ENCODE data around the gene BAHCC1. TPM values are rescaled to one million over a fixed set of nuclear protein-coding genes. Genes with fewer than 3 reads are reported as not detected.

Gene BAHCC1
- total and polyA plus RNA-seq, 2 donors (not counting 3 experiments of a cell fraction or from before 2014, with no cell fraction given): 4.7 to 11.6 TPM

GRCh38 chr17:81435652-81436293, 40.5 kb downstream of the BAHCC1 start:
- no peak for DNase-seq (ENCODE audit: low read depth, low spot score)
- Histone ChIP-seq H3K27ac (ENCODE audit: insufficient read depth, low read depth, low read length) (no peak overlapping the region), H3K9ac (replicated peaks; ENCODE audit: extremely low read depth, insufficient read depth, low read length) (no peak overlapping the region), H3K4me1 (ENCODE audit: control insufficient read depth, extremely low read depth, insufficient read depth, low read length) (no peaks in the 10 kb centered on the region), H2AFZ (ENCODE audit: low read depth, low read length) (no peak overlapping the region), H4K20me1 (replicated peaks; ENCODE audit: control insufficient read depth, extremely low read depth, insufficient read depth, low read length) (no peaks in the 10 kb centered on the region), H3K79me2 (ENCODE audit: control insufficient read depth, insufficient read depth, low read length) (no peaks in the 10 kb centered on the region), H3K36me3 (ENCODE audit: control insufficient read depth in 2 of 2, extremely low read depth in 1 of 2, insufficient read depth in 2 of 2, low read length in 2 of 2) (no peaks in the 10 kb centered on the region), H3K9me3 (replicated peaks; ENCODE audit: control insufficient read depth, insufficient read depth, low read length) (no peaks in the 10 kb centered on the region), H3K27me3 (ENCODE audit: control insufficient read depth in 2 of 2, insufficient read depth in 2 of 2, low read length in 2 of 2) (no peaks in the 10 kb centered on the region), H3K4me2 (ENCODE audit: insufficient read depth, low read length) (no peak overlapping the region), H3K9me1 (replicated peaks; ENCODE audit: control insufficient read depth, extremely low read depth, insufficient read depth, low read length) (no peaks in the 10 kb centered on the region), H3K4me3 (replicated peaks in 1 of 3; ENCODE audit: insufficient read depth in 1 of 3, low read depth in 1 of 3, low read length in 3 of 3) (no peak overlapping the region)
- POLR2A ChIA-PET: no interaction called here
- TF ChIP-seq CTCF (IDR thresholded peaks at IDR 0.05; ENCODE audit: extremely low read depth in 1 of 2, insufficient read depth in 1 of 2, low read depth in 1 of 2, low read length in 2 of 2): no peak
- TF ChIP-seq EZH2 (IDR thresholded peaks at IDR 0.05; ENCODE audit: borderline replicate concordance, low read depth, low read length, severe bottlenecking): no peak
- no peak for TF ChIP-seq JUN (IDR thresholded peaks at IDR 0.05; ENCODE audit: borderline replicate concordance, insufficient read depth, insufficient read length, low read depth)
- TF ChIP-seq POLR2AphosphoS5 (IDR thresholded peaks at IDR 0.05; ENCODE audit: insufficient read depth, low read depth, low read length): no peak
- CTCF ChIA-PET: no interaction called here
- FAIRE-seq: no peak
- intact Hi-C loops (cut with micrococcal nuclease) (no loop called here), dilution Hi-C loops (cut with MboI; ENCODE audit: extremely low pct_ligation_motif_present, low sequenced_read_pairs) (no loop called here)
- no TSS peak for BruUV-seq (replicated peaks)

DNA sequence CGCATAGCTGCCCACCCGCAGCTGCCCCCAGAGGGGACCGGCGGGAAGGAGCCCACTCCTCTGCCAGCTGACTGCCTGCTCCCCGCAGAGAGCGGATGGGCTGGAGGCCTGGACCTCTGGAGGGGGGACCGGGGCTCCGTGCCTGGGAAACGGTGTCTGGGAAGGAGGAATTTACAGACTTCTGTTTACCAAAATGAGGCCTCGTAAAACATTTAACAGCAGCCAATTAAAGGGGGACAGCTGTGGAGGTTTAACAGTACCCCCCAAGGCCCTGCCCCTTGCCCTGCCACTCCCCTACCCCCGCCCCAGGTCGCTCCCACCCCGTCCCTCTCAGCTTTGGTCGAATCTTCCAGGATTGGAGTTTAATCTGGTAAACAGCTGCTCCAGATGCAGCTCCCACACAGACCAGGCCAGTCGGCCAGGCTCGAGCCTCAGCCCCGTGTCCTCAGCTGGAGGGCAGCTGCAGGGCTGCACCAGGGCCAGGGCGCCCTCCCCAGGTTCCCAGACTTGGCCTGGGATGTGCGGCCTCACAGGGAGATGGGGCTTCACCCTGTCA, 41.1 kb downstream of the BAHCC1 start:
- Histone ChIP-seq H3K4me2 (ENCODE audit: insufficient read depth, low read length) (no peak overlapping the region), H3K27me3 (ENCODE audit: control insufficient read depth in 2 of 2, insufficient read depth in 2 of 2, low read length in 2 of 2) (no peaks in the 10 kb centered on the region), H3K4me1 (ENCODE audit: control insufficient read depth, extremely low read depth, insufficient read depth, low read length) (no peaks in the 10 kb centered on the region), H4K20me1 (replicated peaks; ENCODE audit: control insufficient read depth, extremely low read depth, insufficient read depth, low read length) (no peaks in the 10 kb centered on the region), H3K9me1 (replicated peaks; ENCODE audit: control insufficient read depth, extremely low read depth, insufficient read depth, low read length) (no peaks in the 10 kb centered on the region), H3K9me3 (replicated peaks; ENCODE audit: control insufficient read depth, insufficient read depth, low read length) (no peaks in the 10 kb centered on the region), H2AFZ (ENCODE audit: low read depth, low read length) (no peak overlapping the region), H3K79me2 (ENCODE audit: control insufficient read depth, insufficient read depth, low read length) (no peaks in the 10 kb centered on the region), H3K27ac (ENCODE audit: insufficient read depth, low read depth, low read length) (no peak overlapping the region), H3K9ac (replicated peaks; ENCODE audit: extremely low read depth, insufficient read depth, low read length) (no peak overlapping the region), H3K36me3 (ENCODE audit: control insufficient read depth in 2 of 2, extremely low read depth in 1 of 2, insufficient read depth in 2 of 2, low read length in 2 of 2) (no peaks in the 10 kb centered on the region), H3K4me3 (replicated peaks in 1 of 3; ENCODE audit: insufficient read depth in 1 of 3, low read depth in 1 of 3, low read length in 3 of 3) (no peak overlapping the region)
- CTCF ChIA-PET: interaction anchor here (1.0 kb wide), 1 partner anchor 20 kb away, joined by 5 read pairs; no protein-coding TSS in a partner anchor
- no peak for DNase-seq (ENCODE audit: low read depth, low spot score)
- dilution Hi-C loops (cut with MboI; ENCODE audit: extremely low pct_ligation_motif_present, low sequenced_read_pairs): no loop called here
- intact Hi-C loops (cut with micrococcal nuclease): no loop called here
- POLR2A ChIA-PET: no interaction called here
- TF ChIP-seq POLR2A (IDR thresholded peaks at IDR 0.05; ENCODE audit: low read depth, low read length): no peak
- TF ChIP-seq FOS (IDR thresholded peaks at IDR 0.05; ENCODE audit: borderline replicate concordance, insufficient read depth, low read length): no peak
- TF ChIP-seq EZH2 (IDR thresholded peaks at IDR 0.05; ENCODE audit: borderline replicate concordance, low read depth, low read length, severe bottlenecking): no peak
- no peak for TF ChIP-seq GATA2 (IDR thresholded peaks at IDR 0.05; ENCODE audit: insufficient read depth, insufficient read length, low read depth, low read length)
- TF ChIP-seq, protein P1, sequence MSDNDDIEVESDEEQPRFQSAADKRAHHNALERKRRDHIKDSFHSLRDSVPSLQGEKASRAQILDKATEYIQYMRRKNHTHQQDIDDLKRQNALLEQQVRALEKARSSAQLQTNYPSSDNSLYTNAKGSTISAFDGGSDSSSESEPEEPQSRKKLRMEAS (IDR thresholded peaks at IDR 0.05; ENCODE audit: insufficient read depth, insufficient read length): no peak
- no peak for TF ChIP-seq CTCF (IDR thresholded peaks at IDR 0.05; ENCODE audit: extremely low read depth in 1 of 2, insufficient read depth in 1 of 2, low read depth in 1 of 2, low read length in 2 of 2)
- TF ChIP-seq JUN (IDR thresholded peaks at IDR 0.05; ENCODE audit: borderline replicate concordance, insufficient read depth, insufficient read length, low read depth): no peak
- TF ChIP-seq MYC (IDR thresholded peaks at IDR 0.05; ENCODE audit: low read depth, low read length): no peak
- no peak for TF ChIP-seq POLR2AphosphoS5 (IDR thresholded peaks at IDR 0.05; ENCODE audit: insufficient read depth, low read depth, low read length)
- no TSS peak for BruUV-seq (replicated peaks)
- FAIRE-seq: no peak

Measured in endothelial cell of umbilical vein (primary cell).